HepG2 (cell line): ENCODE data around the gene MSTO1. TPM values are rescaled to one million over a fixed set of nuclear protein-coding genes. Genes with fewer than 3 reads are reported as not detected.
"Not testable (repeated sequence)": the region's sequence is repeated elsewhere in the genome, so short reads cannot be mapped to it uniquely, and the experiment has no call there.

Source experiments
- ATAC-seq: fragments of 200-7000 bp; cut with Tn5 transposase; 3 replicates; pipeline ENCODE4 v1.9.1; 2020; ENCODE audit warnings: mild to moderate bottlenecking, moderate library complexity
- BruUV-seq: library from RNA; stranded (reverse); fragments of 400-500 nt; replicated peaks from 2 replicates; lab custom pipeline; 2021; lab: Mats Ljungman, UMichigan
- CTCF ChIA-PET: fragments of 300-600 bp; formaldehyde crosslinking; extraction: SDS; loops from one replicate; lab custom pipeline; 2021; ENCODE audit warnings: low total read pairs, inconsistent platforms, low intra/inter-chr PET ratio; lab: Yijun Ruan, JAX
- POLR2A ChIA-PET: fragments of 350-600 bp; sonication (Branson Sonifier 250); formaldehyde crosslinking; loops from one replicate; lab custom pipeline; 2020; ENCODE audit warnings: antibody characterized with exemption, inconsistent platforms; lab: Yijun Ruan, JAX
- DNase-seq: peaks from one replicate; pipeline ENCODE4 v3.0.0-alpha.2; 2015; ENCODE audit warnings: low spot score
- FAIRE-seq: peaks from 3 replicates; lab custom pipeline; 2011; peaks lifted over from hg19 to GRCh38; lab: Jason Lieb, UNC
- H2AFZ ChIP-seq: one replicate; pipeline ENCODE4 v1.6.1; 2011; ENCODE audit warnings: low read length, inconsistent platforms
- H3K27ac ChIP-seq: fragments of 300-600 bp; 3 replicates; pipeline ENCODE4 v1.8.0; 2011; ENCODE audit warnings: mixed run types, mild to moderate bottlenecking, mixed read lengths, low read length, inconsistent platforms; ENCODE audit not compliant: insufficient read depth; ENCODE audit errors: extremely low read length
- H3K27me3 ChIP-seq, 2 experiments: fragments of 200-600 bp in 1 of 2; 2 replicates in 1 of 2; 3 replicates in 1 of 2; pipeline versions ENCODE4 v1.6.0 to v1.8.0; 2011; ENCODE audit warnings: low read length in 2 of 2, mild to moderate bottlenecking in 2 of 2, moderate library complexity in 2 of 2, inconsistent platforms in 1 of 2; ENCODE audit not compliant: insufficient read depth in 2 of 2, control insufficient read depth in 1 of 2
- H3K36me3 ChIP-seq, 2 experiments: fragments of 200-600 bp in 1 of 2; replicated peaks in 1 of 2; 2 replicates in 1 of 2; 3 replicates in 1 of 2; pipeline versions ENCODE4 v1.5.1 to v1.8.0; 2011; ENCODE audit warnings: low read length in 2 of 2, inconsistent platforms in 1 of 2; ENCODE audit not compliant: insufficient read depth in 2 of 2, control insufficient read depth in 1 of 2
- H3K4me1 ChIP-seq: 2 replicates; pipeline ENCODE4 v1.5.1; 2012; ENCODE audit warnings: low read length, inconsistent platforms; ENCODE audit not compliant: insufficient read depth
- H3K4me2 ChIP-seq: 2 replicates; pipeline ENCODE4 v1.6.0; 2011; ENCODE audit warnings: low read depth, low read length, inconsistent platforms
- H3K4me3 ChIP-seq, 3 experiments: fragments of 200-600 bp in 1 of 3; sonication (generic), shearing (Covaris generic) in 1 of 3; replicated peaks in 1 of 3; 2 replicates each; pipeline ENCODE4 v1.5.1; 2011 to 2016; ENCODE audit warnings: low read length in 3 of 3, inconsistent platforms in 2 of 3, low read depth in 2 of 3, mild to moderate bottlenecking in 2 of 3, control low read depth in 1 of 3, mixed read lengths in 1 of 3; ENCODE audit not compliant: insufficient read depth in 1 of 3
- H3K79me2 ChIP-seq: one replicate; pipeline ENCODE4 v1.6.1; 2011; ENCODE audit warnings: low read length, inconsistent platforms; ENCODE audit not compliant: insufficient read depth
- H3K9ac ChIP-seq: 2 replicates; pipeline ENCODE4 v1.6.0; 2011; ENCODE audit warnings: mild to moderate bottlenecking, low read depth, low read length, inconsistent platforms; ENCODE audit not compliant: insufficient read depth
- H3K9me3 ChIP-seq: 2 replicates; pipeline ENCODE4 v1.5.1; 2012; ENCODE audit warnings: mild to moderate bottlenecking, low read length
- H4K20me1 ChIP-seq: 2 replicates; pipeline ENCODE4 v1.6.0; 2011; ENCODE audit warnings: inconsistent platforms, mild to moderate bottlenecking, low read length, moderate library complexity; ENCODE audit not compliant: insufficient read depth
- HBP1 ChIP-seq: IDR thresholded peaks from 2 replicates; pipeline ENCODE4 v1.6.1; 2016; ENCODE audit warnings: low read depth, control low read depth
- ZFY ChIP-seq: sonication (generic); formaldehyde crosslinking; IDR thresholded peaks from 2 replicates; pipeline ENCODE4 v1.4.0; 2020; ENCODE audit warnings: missing genetic modification reagents
- ZNF354B ChIP-seq: sonication (generic); formaldehyde crosslinking; IDR thresholded peaks from 2 replicates; pipeline ENCODE4 v1.8.0; 2022; ENCODE audit warnings: mild to moderate bottlenecking, missing genetic modification reagents
- ZNF709 ChIP-seq: sonication (generic); formaldehyde crosslinking; IDR thresholded peaks from 2 replicates; pipeline ENCODE4 v1.5.0; 2020; ENCODE audit warnings: mild to moderate bottlenecking, missing genetic modification reagents
- WGBS: methylation state at CpG from one replicate; pipeline ENCODE4 v1.1.6; 2017; ENCODE audit warnings: low lambda C conversion rate; 5-methylcytosine and 5-hydroxymethylcytosine counted together
- in situ Hi-C: cut with HindIII; loops from 2 replicates; pipeline ENCODE4 v1.10.0; 2017; ENCODE audit warnings: low pct_unique_long_range_greater_than_20kb; ENCODE audit not compliant: extremely low pct_ligation_motif_present
- intact Hi-C: fragments of 100-400 bp; cut with micrococcal nuclease; formaldehyde crosslinking; loops from one replicate; pipeline ENCODE4 v1.10.0; 2022; ENCODE audit not compliant: unreplicated experiment
- polyA plus RNA-seq, 8 experiments: library from polyadenylated mRNA; depleted of rRNA in 3 of 8; stranded (reverse) in 7 of 8; unstranded in 1 of 8; fragments of >200 nt; fragmentation: Illumina TruSeq in 4 of 8; extraction: Trizol in 4 of 8; gene quantifications; 2 replicates each; pipeline versions ENCODE4 v1.2.1 to v1.2.3, GENCODE V29; 2011 to 2016; ENCODE audit warnings: low read depth in 4 of 8, missing spikeins in 1 of 8, mixed read lengths in 1 of 8; ENCODE audit not compliant: insufficient read depth in 1 of 8
- total RNA-seq, 5 experiments: library from RNA; depleted of rRNA; stranded (reverse); fragments of >200 nt; fragmentation: Illumina TruSeq; extraction: Trizol; gene quantifications; 2 replicates each; pipeline ENCODE4 v1.2.3, GENCODE V29; 2016; ENCODE audit warnings: low read depth in 1 of 5

The MSTO1 gene
- total and polyA plus RNA-seq, 2 of the 13 experiments (the other 11 are each of a cell fraction or from before 2014, with no cell fraction given), result 19.1 to 25.3 TPM

- Histone ChIP-seq H3K9me3 (no peaks in the 10 kb centered on the region), H3K4me3 (no peak overlapping the region), H3K27ac (no peak overlapping the region)
- DNase-seq, result no peak
- TF ChIP-seq ZFY (CRISPR knock-in tag) (no peak), ZNF709 (CRISPR knock-in tag) (no peak), ZNF354B (CRISPR knock-in tag) (no peak), HBP1 (CRISPR knock-in tag) (no peak)
- TF ChIP-seq, all 625 proteins: peak for 0
- Histone ChIP-seq H3K4me2 (no peak overlapping the region), H3K4me1 (no peaks in the 10 kb centered on the region; the same call in 1 of the 2 replicates), H4K20me1 (no peaks in the 10 kb centered on the region), H3K27me3 (no peaks in the 10 kb centered on the region), H3K9ac (no peak overlapping the region), H3K79me2 (peaks cover 4% of the 10 kb centered on the region), H3K36me3 (peaks cover 0 to 3% of the 10 kb centered on the region in 2 experiments; a peak in 1 of 5 replicates), H2AFZ (no peak overlapping the region)
- no TSS peak for BruUV-seq
- in situ Hi-C loops (no loop called here), intact Hi-C loops (no loop called here)
- 85% methylated on average over 3 of the region's 3 CpGs for WGBS
- ATAC-seq, result no peak
- ChIA-PET CTCF (no interaction called here), POLR2A (no interaction called here)
- no peak for FAIRE-seq
Observed at GRCh38 chr1:155574077-155574476, 35.9 kb upstream of the MSTO1 start.

GRCh38 chr1:155575608-155576007 is 34.4 kb upstream of the MSTO1 start:
- intact Hi-C loops, H3K9ac ChIP-seq, H3K4me2 ChIP-seq, H3K9me3 ChIP-seq, H3K27me3 ChIP-seq, H4K20me1 ChIP-seq, in situ Hi-C loops, H3K4me3 ChIP-seq, H2AFZ ChIP-seq, H3K27ac ChIP-seq, H3K79me2 ChIP-seq, ATAC-seq, H3K4me1 ChIP-seq, CTCF ChIA-PET, H3K36me3 ChIP-seq, POLR2A ChIA-PET, FAIRE-seq, DNase-seq, BruUV-seq: not testable (repeated sequence)
- WGBS, result 96% methylated on average over 6 of the region's 6 CpGs

GRCh38 chr1:155583846-155584245 is 26.2 kb upstream of the MSTO1 start:
- CTCF ChIA-PET, H3K4me2 ChIP-seq, BruUV-seq, H3K27ac ChIP-seq, H3K4me3 ChIP-seq, H3K4me1 ChIP-seq, H2AFZ ChIP-seq, H3K36me3 ChIP-seq, H3K9ac ChIP-seq, POLR2A ChIA-PET, DNase-seq, H3K27me3 ChIP-seq, ATAC-seq, H3K9me3 ChIP-seq, intact Hi-C loops, H4K20me1 ChIP-seq, in situ Hi-C loops, H3K79me2 ChIP-seq, FAIRE-seq: not testable (repeated sequence)
- WGBS, result 97% methylated on average over 6 of the region's 6 CpGs

- DNase-seq, CTCF ChIA-PET, H3K27me3 ChIP-seq, intact Hi-C loops, ATAC-seq, H3K9me3 ChIP-seq, POLR2A ChIA-PET, H3K9ac ChIP-seq, H2AFZ ChIP-seq, H3K79me2 ChIP-seq, H3K27ac ChIP-seq, in situ Hi-C loops, BruUV-seq, H4K20me1 ChIP-seq, H3K4me2 ChIP-seq, FAIRE-seq, H3K36me3 ChIP-seq, H3K4me3 ChIP-seq, H3K4me1 ChIP-seq: not testable (repeated sequence)
- 100% methylated on average over 2 of the region's 3 CpGs for WGBS
Observed at GRCh38 chr1:155589282-155589681, 20.7 kb upstream of the MSTO1 start.
